Transverse colon (tissue), 4 donors: ENCODE measurements around the gene OR8B3.
A peak's percentile ranks its signal among the peaks of the same experiment; 100 is the strongest.

Source experiments
- EP300 ChIP-seq: sonication (generic); formaldehyde crosslinking; IDR thresholded peaks from one replicate; pipeline ENCODE4 v1.6.1; 2017; ENCODE audit warnings: antibody characterized with exemption, low read depth
- POLR2A ChIP-seq: fragments of 450-650 bp; IDR thresholded peaks from one replicate; pipeline ENCODE4 v1.6.1; 2016; ENCODE audit warnings: antibody characterized with exemption, mild to moderate bottlenecking, moderate library complexity
- POLR2AphosphoS5 ChIP-seq, 3 donors: sonication (generic); formaldehyde crosslinking; IDR thresholded peaks; one replicate each; pipeline ENCODE4 v1.6.1; 2016; ENCODE audit warnings: antibody characterized with exemption in 3 of 3
- TF ChIP-seq, protein P1 (sequence below), 5 experiments: fragments of 200-600 bp in 3 of 5; fragments of 450-650 bp in 2 of 5; sonication (generic) in 3 of 5; IDR thresholded peaks; 1 replicate in 2 of 5; 2 replicates in 3 of 5; pipeline ENCODE4 v1.5.1; 2016 to 2017; ENCODE audit warnings: antibody characterized with exemption in 5 of 5, inconsistent platforms in 3 of 5, mild to moderate bottlenecking in 2 of 5, moderate library complexity in 1 of 5

DNA sequence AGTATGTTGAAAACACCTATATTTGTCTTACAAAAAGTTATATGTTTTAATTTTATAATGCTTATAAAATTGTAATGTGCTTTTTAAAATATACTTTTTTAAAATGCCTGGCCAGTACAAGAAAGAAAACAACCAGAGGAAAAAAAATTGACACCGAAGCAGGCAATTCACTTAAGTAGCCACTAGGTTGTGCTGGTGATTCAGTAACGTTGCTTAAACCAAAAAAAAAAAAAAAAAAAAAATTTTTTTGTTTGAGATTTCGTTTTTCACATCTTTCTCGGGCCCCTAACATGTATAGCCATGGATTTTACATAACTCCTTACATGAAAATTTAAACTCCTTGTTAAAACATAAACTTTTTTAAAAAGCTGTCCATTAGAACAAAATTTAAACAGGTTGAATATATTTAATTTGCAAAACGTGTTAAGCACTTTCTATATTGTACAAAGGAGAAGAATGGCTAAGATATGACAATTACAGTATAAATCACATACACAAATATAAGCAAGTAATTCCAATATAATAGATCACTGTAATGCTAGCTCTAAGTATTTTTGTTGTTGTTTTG, 16.6 kb upstream of the OR8B3 start:
- TF ChIP-seq, protein P1, sequence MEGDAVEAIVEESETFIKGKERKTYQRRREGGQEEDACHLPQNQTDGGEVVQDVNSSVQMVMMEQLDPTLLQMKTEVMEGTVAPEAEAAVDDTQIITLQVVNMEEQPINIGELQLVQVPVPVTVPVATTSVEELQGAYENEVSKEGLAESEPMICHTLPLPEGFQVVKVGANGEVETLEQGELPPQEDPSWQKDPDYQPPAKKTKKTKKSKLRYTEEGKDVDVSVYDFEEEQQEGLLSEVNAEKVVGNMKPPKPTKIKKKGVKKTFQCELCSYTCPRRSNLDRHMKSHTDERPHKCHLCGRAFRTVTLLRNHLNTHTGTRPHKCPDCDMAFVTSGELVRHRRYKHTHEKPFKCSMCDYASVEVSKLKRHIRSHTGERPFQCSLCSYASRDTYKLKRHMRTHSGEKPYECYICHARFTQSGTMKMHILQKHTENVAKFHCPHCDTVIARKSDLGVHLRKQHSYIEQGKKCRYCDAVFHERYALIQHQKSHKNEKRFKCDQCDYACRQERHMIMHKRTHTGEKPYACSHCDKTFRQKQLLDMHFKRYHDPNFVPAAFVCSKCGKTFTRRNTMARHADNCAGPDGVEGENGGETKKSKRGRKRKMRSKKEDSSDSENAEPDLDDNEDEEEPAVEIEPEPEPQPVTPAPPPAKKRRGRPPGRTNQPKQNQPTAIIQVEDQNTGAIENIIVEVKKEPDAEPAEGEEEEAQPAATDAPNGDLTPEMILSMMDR (IDR thresholded peaks at IDR 0.05), result peak; percentile 34 to 77 (median 56)
- TF ChIP-seq POLR2A, result no peak
- no peak for TF ChIP-seq POLR2AphosphoS5 (IDR thresholded peaks at IDR 0.05)
- no peak for TF ChIP-seq EP300
